Vagina (tissue), 2 donors: ENCODE results near the gene MYB.

Source experiments
- POLR2A ChIP-seq, 2 donors: fragments of 450-650 bp; IDR thresholded peaks; one replicate each; pipeline ENCODE4 v1.6.1; 2017; ENCODE audit warnings: antibody characterized with exemption in 2 of 2, mild to moderate bottlenecking in 2 of 2, moderate library complexity in 2 of 2
- POLR2AphosphoS5 ChIP-seq, 2 donors: sonication (generic); formaldehyde crosslinking; IDR thresholded peaks; one replicate each; pipeline ENCODE4 v1.9.0; 2017; ENCODE audit warnings: antibody characterized with exemption in 2 of 2, mild to moderate bottlenecking in 2 of 2, low read depth in 1 of 2; ENCODE audit not compliant: insufficient read depth in 1 of 2
- TF ChIP-seq, protein P1 (sequence below), 3 experiments: fragments of 450-650 bp in 2 of 3; fragments of 200-600 bp in 1 of 3; sonication (generic) in 1 of 3; IDR thresholded peaks; one replicate each; pipeline ENCODE4 v1.5.1; 2017 to 2019; ENCODE audit warnings: antibody characterized with exemption in 3 of 3, mild to moderate bottlenecking in 2 of 3, moderate library complexity in 2 of 3

DNA sequence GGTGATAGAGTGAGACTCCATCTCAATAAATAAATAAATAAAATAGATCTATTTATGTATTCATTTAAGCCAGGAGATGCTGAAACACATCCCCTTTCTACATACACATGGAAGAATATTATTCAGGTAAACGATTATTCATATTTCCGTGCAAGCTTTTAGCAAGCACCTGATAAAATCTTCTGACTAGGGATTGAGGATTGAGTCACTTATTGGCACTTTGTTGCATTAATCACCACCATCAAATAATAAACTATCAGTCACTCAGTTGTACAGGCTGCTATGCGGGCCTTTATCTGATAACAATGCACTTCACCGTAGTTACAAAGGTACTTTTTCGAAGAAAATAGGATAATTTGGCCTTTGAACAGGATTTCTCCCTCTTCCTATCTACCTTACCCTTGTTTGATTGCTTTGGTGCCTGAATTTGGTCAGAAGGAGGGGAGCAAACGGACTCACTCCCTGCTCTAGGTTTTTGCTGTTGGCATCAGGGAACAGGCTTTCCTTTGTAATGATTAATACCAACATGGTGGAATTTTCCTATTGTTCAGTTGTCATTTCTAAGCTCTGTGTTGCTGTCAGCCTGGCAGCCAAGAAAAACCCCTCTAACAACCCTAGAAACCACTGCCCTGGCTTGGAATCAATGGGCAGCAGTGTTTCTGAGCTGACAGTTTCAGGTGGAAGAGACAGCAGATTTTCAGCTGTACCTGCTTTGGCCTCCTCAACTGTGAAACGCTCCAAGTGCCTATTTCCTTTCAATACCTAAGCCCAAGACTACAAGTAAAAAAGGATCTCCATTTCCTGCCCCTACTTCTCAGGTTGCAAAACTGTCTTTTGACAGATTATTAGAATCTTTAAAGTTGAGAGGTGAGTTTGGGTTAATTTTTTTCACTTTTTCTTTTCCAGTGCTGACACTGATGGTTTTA, 63.0 kb downstream of the MYB start:
- TF ChIP-seq, protein P1, sequence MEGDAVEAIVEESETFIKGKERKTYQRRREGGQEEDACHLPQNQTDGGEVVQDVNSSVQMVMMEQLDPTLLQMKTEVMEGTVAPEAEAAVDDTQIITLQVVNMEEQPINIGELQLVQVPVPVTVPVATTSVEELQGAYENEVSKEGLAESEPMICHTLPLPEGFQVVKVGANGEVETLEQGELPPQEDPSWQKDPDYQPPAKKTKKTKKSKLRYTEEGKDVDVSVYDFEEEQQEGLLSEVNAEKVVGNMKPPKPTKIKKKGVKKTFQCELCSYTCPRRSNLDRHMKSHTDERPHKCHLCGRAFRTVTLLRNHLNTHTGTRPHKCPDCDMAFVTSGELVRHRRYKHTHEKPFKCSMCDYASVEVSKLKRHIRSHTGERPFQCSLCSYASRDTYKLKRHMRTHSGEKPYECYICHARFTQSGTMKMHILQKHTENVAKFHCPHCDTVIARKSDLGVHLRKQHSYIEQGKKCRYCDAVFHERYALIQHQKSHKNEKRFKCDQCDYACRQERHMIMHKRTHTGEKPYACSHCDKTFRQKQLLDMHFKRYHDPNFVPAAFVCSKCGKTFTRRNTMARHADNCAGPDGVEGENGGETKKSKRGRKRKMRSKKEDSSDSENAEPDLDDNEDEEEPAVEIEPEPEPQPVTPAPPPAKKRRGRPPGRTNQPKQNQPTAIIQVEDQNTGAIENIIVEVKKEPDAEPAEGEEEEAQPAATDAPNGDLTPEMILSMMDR (IDR thresholded peaks at IDR 0.05) = no peak
- TF ChIP-seq POLR2AphosphoS5 (IDR thresholded peaks at IDR 0.05; ENCODE audit: insufficient read depth in 1 of 2, low read depth in 1 of 2) (peak in 1 of 2 donors; percentile 11), POLR2A (IDR thresholded peaks at IDR 0.05) (no peak)
